HG03571 (cell line): Measurements from ENCODE around the gene EEIG1.

Experiments
- ATAC-seq: cut with Tn5 transposase; IDR thresholded peaks from one replicate; pipeline ENCODE4 v1.9.1; 2021; ENCODE audit not compliant: unreplicated experiment

The EEIG1 gene

DNA sequence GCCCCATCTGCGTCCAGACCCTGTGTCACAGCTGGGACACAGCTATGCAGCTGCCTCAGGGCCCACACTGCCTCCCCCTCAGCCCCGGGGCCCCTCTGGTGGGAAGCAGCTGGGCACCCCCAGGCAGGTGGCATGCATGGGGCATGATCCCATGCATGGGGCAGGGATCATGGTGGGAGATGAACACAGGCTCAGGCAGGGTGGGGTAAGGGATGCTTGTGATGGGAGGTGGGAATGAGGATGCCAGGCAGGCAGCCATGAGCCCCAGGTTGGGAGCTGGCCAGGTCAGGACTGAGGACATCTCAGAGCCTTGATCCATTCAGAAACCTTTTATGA is 19.7 kb downstream of the EEIG1 start:
- ATAC-seq = no peak

DNA sequence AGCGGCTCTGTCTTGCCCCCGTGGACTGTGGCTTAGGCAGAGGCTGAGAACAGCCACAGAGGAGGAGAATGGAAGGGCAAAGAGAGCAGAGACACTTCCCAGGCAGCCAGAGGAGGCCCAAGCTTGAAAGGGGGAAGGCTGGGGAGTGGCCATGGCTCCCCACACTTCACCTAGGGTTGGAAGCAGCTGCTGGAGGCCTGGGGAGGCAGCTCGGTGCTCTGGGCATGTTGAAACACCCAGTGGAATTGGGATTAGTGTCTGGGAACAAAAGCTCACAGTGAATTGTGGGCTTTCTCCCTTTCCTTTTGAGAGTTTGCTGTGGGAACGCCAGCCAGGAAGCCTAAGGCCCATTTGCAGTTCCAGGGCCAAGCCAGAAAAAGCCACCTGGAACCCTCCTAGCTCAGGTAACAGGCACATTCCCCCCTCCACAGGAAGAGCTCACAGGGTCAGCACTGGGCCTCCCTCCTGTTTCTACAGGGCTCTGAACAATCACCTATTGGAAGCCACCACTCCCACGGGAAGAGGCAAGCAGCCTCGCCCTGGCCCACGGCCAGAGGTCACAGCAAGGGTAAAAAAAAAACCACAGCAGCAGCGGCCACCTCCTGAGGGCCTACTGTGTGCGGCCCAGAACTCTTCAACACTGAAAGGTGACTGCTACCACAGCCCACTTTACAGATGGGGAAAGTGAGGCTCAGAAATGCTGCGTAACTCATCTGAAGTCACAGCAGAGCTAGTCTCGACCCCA is 20.2 kb downstream of the EEIG1 start:
- no peak for ATAC-seq

DNA sequence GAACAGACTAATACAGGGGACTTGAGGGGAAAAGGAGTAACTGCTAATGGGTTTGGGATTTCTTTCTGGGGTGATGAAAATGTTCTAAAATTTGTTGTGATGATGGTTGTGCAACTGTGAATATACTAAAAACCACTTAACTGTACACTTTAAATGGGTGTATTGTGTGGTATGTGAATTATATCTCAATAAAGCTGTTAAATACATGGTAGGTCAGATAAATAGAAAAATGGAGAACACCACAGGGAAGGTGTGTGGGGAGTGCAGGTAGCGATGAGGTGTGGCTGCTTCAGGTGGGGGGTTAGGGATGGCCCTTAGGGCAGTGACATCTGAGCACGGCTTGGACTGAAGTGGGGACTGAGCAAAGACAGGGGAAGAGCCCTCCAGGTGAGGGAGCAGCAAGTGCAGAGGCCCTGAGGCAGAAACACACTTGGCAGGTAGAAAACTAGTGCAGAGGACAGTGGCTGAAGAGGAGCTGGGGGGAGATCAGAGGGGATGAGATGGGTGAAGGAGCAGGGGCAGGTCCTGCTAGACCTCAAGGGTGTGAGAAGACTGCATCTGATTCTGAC is 20.9 kb downstream of the EEIG1 start:
- no peak for ATAC-seq

DNA sequence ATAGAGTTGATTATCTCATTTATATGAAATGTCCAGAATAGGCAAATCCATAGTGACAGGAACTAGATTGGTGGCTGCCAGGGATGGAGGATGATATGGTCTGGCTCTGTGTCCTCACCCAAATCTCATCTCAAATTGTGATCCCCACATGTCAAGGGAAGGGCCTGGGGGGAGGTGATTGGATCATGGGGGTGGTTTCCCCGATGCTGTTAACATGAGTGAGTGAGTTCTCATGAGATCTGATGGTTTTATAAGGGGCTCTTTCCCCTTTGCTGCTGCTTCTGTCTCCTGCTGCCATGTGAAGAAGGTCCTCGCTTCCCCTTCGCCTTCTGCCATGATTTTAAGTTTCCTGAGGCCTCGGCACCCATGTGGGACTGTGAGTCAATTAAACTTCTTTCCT is 21.4 kb downstream of the EEIG1 start:
- no peak for ATAC-seq

DNA sequence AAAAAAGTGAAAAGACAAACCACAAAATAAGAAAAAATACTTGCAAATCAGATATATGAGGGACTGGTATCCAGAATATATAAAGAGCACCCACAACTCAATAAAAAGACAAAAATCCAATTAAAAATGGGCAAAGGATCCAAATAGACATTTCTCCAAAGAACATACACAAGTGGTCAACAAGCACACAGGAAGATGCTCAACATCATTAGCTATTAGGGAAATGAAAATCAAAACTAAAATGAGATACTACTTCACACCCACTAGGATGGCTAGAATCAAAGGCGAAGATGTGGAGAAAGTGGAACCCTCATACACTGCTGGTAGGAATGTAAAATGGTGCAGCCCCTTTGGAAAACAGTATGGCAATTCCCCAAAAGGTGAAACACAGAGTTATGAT is 22.1 kb downstream of the EEIG1 start:
- no peak for ATAC-seq

DNA sequence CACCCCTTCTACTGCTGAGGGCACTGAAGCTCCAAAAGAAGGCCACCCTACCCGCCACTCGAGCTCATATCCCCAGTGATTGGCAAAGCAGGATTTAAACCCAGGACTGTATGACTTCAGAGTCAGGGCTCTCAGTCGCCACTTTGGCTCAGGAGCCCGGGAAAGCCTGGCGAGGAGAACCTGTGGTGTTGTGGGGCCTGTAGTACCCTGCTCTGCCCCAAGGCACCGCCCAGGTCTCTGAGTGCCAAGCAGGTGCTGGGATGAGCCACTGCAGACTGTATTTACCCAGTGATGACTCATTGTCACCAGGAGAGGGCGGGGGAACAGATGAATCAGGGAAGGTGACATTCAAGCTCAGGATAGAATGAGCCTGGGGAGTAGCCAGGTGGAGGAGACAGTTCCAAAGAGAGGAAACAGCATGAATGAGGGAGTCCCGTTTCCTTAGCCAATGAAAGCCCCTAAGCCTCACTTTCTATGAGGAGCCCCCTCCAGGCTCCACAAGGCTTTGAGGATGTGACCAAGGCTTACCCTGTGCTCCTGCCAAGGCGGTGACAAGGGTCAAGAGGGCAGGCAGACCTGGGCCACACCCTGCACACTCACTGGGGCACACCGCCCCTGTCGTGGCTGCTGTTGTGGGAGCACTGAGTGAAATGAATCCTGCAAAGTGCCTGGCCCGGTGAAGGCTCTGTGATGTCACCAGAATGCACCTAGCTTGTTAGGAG is 25.3 kb downstream of the EEIG1 start:
- no peak for ATAC-seq

DNA sequence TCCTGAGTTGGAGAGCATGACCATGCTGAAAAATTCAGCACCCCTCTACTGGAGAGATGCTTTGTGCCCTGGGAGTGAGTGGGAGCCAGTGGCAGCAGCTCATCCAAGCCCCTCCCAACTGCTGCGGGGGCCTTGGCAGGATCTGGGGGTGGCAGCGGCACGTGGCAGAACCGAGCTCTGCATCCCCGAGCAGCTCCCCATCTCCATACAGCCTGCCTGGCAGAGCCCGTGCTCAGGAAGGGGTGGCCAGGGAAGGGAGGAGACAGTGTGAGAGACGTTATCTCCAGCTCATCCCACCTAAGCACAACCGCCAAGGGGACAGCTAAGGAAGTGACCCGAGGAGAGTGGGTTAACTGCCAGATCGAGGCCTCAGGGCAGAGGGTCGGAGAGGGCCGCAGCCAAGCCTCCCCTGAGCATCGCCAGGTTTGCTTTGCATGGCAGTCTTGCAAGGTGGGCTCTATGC is 25.9 kb downstream of the EEIG1 start:
- ATAC-seq = no peak

DNA sequence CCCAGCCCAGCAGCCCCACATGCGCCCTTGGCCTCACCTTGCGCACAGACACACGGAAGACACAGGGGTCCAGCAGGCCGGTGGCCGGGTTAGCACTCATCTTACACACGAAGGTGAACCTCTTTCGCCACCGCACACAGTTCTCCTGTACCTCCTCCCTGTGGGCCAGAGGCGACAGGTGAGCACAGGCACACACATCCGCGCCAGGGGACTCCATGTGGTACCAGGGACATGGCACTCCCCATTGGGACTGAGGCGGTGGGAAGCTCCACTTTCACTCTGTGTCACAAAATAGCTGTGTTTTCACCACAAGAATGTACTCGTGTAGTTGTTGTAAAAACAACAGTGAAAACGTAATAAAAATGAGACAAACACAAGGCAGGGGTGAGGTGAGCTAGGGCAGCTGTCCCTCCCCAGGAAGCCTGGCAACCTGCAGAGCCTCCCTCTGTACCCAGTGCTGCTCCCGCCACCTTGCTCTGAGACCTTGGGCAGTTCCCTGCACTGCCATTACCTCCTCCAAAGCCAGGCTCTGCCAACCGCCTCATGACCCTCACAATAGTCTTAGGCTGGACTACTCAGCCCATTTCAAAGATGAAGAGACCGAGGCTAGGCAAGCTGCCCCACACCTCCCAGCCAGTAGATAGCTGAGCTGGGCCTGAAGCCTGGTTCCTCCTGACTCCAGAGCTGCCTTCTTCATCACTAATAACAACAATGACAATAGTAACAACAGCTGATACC is 26.9 kb downstream of the EEIG1 start:
- no peak for ATAC-seq

DNA sequence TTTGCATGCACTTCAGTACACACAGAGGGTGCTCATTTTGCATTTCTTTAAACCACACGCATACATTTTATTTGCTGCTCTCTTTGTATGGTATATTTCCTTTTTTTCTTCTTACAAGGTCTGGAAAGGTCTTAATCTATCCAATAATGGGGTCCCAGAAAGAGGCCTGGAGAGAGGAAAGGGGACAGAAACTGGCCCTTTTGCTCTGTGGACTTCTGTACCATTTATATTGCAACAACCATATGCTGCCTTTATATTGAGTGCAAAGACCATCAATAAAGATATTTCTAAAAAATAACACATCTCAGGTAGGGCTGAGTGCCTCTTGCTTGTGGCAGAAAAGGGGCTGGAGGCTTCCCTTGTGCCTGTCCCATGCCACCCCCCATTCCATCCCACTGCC is 27.6 kb downstream of the EEIG1 start:
- ATAC-seq = no peak

DNA sequence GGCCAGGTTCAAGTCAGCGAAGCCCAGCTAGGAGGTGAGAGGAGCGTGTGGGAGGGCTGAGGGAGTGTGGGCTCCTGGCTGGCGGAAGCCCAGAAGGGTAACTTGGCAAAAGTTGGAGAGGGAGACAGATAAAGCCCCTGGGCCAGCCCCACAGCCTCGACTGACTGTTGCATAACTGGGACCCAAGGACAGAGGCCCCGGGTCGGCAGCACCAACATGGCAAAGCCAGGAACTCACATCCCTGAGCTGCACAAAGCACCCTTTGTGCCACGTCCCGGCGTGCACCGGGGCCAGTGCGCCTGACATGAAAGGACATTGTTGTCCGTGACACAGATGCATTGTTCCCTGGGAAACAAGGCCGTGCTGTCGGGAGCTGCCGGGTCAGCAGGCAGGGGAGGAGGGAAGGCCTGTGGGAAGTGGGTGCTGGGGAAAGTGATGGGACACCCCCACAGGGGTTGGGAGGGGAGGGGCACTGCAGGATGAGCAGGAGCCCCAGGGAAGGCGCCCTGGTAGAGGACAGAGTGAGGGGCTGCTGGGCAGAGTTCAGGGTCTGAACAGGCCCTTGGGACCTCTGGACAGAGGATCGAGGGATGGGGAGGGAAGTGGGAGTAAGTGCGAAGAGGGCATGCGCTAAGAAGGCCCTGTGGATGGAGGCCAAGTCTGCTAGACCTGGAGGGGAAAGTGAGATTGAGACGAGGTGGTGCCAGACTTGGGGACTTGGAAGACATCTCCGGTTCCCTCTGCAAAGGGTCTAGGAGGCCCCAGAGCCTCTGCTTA is 30.1 kb downstream of the EEIG1 start:
- ATAC-seq = no peak

DNA sequence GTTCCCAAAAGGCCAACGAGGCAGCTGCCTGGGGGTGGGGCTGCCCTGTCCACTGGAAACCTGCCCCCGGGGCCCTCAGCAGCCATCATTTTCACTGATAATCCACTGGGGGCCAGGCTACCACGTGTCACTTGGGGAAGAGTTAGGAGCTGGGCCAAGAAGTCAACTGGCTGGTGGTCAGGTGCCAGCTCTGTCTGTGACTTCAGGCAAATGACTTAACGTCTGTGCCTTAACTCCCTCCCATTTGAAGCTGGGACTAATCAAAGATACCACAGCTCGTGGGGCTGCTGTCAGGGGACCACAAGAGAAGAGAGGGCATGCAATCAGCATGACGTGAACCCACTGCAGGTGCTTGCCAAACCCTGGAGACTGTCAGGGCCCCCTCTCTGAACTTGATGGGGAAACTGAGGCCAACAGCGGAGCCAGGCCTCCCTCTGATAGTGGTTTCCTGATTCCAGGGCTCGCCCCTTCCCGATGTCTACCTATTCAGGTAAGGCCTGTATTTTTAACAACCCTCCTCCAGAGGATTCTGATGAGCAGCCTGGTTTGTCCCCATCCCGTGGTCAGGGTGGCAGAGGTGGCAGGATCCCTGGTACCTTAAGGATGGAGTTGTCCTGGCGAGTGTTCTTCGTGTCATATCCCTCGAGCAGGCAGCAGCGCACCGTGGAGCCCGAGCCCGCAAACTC is 30.8 kb downstream of the EEIG1 start:
- ATAC-seq = no peak

DNA sequence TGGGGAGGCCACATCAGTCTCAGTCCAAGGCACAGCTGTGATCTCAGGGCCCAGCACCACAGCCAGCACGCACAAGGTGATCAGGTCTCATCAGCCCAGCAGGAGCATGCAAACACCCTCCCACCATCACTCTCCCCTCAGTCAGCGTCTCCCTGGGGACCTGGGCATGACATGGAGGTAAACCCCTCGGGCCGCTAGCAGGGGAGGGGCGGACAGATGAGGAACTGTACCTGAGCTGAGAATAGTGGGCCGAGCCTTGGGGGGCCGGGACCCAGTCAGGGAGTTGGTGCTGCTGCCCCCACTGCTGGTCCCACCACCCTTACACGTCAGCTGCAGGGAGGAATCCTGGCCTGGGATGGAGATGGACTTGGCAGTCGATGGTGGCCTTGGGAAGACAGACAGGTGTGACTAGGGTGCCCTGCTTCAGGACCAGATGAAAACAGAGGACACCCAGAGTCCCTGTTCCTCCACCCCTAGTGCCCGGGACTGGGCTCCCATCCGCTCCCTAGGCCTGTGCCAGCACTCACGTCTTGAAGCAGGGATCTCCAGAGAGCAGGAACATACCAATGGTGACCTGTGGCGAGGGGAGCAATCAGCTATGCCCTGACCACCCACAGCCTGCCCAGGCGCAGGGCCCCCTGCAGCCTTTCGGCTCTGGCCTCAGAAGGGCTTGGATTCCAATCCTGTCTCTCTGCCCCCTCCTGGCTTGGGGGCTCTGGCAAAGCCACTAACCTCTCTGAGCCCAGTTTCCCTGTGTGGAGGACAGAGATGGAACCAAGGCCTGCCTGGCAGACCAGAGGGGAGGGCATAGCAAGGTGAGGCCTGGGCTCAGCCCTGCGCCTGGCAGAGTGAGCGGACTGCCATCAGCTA is 32.7 kb downstream of the EEIG1 start:
- ATAC-seq = no peak

DNA sequence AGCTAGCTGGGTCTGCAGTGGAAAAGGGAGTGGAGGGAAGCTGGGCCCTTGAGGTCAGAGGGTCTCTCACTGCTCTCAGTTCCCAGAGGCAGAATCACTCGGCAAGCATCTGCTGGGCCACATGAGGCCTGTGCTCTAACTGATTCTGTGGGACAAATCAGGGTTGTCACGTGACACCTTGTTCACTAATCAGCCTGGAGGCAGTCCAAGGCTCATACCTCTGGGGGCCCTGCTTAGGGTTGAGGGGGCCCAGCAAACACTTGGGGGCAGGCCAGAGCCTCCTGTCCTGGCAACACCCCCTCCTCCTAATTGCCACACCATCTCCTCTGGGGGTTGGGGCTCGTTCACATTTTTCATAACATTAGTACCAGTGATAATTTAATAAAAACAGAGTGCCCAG is 34.1 kb downstream of the EEIG1 start:
- ATAC-seq = no peak

DNA sequence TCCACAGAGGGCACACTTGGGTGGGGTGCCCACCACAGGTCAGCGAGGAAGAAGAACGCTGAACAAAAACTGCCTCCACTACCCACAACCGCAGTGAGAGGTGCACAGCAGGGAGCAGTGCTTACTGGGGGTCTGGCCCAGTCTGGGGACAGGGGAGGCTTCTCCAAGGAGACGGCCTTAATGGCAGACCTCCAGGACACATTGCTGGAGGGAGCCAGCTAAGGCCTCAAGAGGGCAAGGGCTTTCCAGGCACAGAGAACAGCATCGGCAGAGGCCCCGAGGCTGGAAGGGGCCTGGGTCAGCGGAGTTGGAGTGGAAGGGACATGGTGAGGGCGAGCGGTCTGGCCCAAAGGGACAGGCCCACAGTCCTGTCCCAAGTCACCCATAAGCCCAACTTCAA is 34.8 kb downstream of the EEIG1 start:
- ATAC-seq = no peak

DNA sequence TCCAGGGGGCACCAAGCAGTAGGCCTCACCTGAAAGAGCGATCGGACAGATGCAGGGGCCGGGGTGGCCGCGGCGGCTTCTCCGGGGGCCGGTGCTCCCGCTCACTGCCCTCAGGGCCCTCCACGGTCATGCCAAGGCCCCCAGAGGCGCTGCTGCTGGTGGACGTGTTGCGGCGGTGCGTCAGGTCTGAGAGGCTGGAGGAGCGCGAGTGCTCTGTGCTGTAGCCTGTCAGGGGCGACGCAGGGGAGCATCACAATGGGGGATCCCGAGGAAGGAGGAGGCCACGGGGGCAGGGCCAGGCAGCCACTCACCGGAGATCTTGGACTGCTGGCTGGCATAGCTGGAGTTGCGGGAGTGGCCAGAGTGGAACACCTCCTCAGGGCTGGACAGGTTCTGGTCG is 35.5 kb downstream of the EEIG1 start:
- ATAC-seq = no peak

DNA sequence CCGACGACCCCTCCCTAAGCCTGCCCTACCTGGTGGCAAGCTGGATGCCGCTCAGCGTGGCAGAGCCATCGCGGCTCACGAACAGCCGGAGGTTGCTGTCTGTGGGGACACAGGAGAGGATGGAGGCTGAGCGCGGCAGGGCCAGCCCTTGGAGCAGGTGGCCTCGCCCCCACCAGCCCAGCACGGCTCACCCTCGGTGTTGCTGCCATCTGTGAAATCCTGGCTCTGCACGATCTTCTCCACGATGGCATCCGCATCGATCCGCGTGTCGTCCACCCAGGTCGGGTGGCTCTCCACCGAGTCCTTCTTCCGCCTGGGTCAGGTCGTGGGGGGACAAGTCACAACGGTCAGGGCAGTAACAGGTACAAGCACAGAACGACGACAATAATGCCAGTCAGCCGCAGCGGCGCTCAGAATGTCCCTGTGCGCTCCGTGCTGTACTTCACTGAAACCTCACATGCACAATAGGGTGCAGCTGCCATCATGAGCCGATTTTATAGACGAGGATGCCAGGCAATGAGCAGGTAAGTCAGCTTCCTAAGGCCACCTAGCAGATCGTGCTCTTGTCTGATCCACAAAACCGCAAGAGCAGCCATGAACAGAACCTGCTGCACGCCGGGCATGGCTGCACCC is 36.1 kb downstream of the EEIG1 start:
- ATAC-seq = no peak

DNA sequence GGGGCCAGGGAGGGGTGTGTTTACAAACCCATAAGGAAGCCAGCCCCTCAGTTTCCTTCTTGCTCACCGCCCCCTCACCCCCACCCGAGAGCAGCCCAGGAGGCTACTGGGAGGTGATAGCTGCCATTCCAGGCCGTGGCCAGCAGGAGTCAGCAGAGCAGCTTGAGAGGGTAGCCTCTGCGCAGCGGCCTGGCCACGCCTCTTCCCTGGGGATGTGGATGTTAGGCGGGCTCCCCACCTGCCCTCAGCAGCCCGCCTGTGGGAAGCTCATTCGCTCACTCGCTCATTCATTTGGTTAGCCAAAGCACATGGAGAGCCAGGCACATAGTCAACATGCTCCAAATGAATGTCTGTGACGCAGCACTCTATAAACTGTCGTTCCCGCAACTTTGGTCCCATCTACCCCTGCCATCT is 37.1 kb downstream of the EEIG1 start:
- ATAC-seq = no peak

DNA sequence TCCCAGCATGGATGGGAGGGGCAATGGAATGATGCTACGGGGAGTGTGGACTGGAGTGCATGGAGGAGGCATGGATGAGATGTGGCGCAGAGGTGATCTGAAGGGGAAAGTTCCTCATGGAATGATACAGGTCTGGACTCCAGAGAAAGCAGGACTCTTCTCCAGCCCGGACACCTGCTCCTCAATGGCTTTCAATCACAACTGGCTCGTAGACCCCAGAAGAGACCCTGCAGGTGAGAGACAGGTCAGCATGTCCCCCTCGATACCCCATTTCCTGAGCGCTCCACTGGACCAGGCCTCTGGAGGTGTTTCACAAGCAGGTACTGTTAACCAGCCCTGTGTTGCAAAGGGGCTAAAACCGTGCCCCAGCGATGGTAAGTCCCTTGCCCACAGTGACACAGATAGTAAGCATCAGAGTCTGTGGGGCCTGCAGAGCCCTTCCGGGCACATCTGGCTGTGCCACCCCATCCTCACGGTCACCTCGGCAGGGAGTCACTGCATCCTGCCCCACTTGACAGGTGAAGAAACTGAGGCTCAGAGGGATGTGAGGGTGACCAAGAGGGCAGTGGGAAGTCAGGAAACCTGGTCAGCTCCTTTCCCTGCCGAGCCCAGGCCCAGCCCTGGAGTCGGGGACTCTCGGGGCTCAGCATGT is 37.7 kb downstream of the EEIG1 start:
- no peak for ATAC-seq
